GM13976 (cell line): ENCODE measurements around the gene TACR1.

Experiments
- DNase-seq: peaks from one replicate; pipeline ENCODE4 v3.0.0; 2012; ENCODE audit warnings: low spot score
- in situ Hi-C: fragments of 300-500 bp; cut with MboI; formaldehyde crosslinking; loops from one replicate; pipeline ENCODE4 v1.12.0; 2022; ENCODE audit warnings: low sequenced_read_pairs, mixed read lengths, inconsistent platforms; ENCODE audit not compliant: unreplicated experiment
- TF ChIP-seq, protein P1 (sequence below): IDR thresholded peaks from 2 replicates; pipeline ENCODE4 v1.5.1; 2012; ENCODE audit warnings: borderline replicate concordance, mild to moderate bottlenecking; ENCODE audit not compliant: insufficient read depth; ENCODE audit errors: extremely low read depth, missing control alignments, control extremely low read depth

Gene TACR1

DNA sequence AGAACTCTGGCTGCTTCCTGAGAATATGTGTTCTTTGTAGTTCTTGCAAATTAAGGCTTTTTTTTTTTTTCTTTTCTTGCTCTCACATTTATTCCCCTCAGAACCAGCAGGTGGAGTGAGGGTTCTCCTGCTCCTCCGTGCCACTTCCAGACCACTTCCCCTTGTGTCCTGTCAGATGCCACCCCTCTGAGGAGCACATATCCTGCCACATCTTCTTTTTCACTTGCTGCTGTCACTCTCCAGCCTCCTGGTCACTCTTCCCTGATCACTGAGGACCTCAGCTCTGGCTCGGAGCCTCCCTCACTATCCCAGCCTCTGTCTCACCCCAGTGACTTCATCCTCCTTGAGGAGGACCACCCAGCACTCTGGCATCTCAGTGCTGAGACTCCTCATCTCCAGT is 100.5 kb downstream of the TACR1 start:
- TF ChIP-seq, protein P1, sequence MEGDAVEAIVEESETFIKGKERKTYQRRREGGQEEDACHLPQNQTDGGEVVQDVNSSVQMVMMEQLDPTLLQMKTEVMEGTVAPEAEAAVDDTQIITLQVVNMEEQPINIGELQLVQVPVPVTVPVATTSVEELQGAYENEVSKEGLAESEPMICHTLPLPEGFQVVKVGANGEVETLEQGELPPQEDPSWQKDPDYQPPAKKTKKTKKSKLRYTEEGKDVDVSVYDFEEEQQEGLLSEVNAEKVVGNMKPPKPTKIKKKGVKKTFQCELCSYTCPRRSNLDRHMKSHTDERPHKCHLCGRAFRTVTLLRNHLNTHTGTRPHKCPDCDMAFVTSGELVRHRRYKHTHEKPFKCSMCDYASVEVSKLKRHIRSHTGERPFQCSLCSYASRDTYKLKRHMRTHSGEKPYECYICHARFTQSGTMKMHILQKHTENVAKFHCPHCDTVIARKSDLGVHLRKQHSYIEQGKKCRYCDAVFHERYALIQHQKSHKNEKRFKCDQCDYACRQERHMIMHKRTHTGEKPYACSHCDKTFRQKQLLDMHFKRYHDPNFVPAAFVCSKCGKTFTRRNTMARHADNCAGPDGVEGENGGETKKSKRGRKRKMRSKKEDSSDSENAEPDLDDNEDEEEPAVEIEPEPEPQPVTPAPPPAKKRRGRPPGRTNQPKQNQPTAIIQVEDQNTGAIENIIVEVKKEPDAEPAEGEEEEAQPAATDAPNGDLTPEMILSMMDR, result peak; percentile 14
- no peak for DNase-seq
- in situ Hi-C loops, result no loop called here

DNA sequence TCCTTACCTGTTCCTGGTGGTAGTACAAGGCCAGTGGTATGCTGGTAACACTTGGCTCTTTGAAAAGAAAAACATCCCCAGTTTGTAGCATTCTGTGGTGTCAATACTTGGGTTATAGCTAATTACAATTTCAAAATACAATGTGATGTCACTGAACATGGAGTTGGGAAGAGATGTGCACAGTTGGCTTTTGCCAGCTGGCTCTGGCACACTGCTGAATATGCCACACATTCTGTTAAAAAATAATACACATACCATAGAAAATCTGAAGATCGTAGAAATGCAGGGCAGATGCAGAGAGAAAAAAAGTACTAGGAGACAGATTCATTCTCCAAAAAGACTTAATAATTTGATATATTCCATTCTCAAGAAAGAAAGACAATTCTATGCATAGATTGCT is 101.5 kb downstream of the TACR1 start:
- no peak for DNase-seq
- in situ Hi-C loops, result no loop called here
- TF ChIP-seq, protein P1, result no peak

DNA sequence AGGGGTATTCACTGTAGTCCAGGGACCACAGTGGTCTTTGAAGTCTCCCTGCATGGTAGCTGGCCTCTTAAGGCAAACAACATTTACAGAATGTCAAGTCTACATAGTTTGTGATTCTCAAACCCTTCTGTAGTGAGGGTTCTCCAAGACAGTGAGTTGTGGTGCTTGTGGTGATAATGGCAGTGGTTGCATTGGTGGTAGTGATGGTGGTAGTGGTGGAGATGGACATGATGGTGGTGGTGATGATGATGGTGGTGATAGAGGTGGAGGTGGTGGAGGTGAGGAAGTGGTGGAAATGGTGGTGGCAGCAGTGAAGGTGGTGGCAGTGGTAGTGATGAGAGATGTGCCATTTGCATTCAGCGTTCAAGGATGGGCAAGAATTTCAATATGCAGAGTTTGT is 104.9 kb downstream of the TACR1 start:
- no peak for DNase-seq
- TF ChIP-seq, protein P1, result no peak
- in situ Hi-C loops, result no loop called here

DNA sequence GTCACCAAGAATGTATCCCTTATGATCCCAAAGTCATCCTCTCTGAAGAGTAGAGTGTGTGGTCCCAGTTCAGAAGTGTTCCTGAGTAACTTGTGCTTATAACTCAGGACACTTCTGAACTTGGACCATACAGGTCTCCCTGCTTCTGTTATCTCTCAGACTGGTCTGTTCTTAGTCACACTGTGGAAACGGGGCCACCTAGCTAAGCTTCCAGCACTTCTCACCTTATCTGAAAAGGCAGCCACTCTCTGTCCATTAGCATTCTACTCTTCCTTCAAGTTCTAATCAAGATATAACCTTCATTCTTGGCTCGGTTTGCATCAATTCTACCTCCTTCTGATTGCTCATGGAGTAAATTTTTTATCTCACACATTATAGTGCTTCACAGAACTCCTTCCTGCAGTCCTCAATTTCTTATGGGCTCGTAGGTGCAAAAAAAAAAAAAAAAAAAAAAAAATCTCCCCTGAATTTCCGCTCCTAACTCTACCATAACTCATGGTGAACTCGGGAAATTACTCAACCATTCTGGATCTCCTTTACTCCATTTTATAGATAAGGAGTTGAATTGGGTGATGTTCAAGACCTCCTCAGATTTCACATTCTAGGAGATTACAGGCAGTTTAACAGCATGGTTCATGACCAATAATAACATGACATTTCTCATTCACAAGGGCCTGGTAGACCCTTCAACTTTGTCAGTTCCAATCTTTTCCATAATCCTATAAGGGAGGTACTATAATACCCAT is 108.4 kb downstream of the TACR1 start:
- TF ChIP-seq, protein P1, result no peak
- in situ Hi-C loops, result no loop called here
- DNase-seq, result no peak

DNA sequence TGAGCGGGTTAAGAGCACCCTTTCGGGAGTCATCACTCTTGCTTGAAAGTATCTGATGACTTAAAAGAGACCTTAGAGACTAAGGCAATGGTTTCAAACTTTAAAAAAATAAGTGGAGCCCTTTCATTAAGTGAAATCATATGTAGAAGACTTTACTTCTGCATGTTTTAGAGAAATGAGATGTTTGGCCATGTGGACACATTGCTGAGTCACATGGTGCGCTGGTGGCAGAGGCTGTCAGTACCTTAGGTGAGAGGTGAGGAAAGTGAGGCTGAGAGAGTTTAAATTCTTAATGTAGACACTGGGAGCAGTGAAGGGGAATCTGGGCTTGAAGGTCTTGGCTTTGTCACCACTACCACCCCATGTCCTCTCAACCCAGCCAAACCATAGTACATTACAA is 109.8 kb downstream of the TACR1 start:
- in situ Hi-C loops, result no loop called here
- DNase-seq, result no peak
- TF ChIP-seq, protein P1, result no peak

DNA sequence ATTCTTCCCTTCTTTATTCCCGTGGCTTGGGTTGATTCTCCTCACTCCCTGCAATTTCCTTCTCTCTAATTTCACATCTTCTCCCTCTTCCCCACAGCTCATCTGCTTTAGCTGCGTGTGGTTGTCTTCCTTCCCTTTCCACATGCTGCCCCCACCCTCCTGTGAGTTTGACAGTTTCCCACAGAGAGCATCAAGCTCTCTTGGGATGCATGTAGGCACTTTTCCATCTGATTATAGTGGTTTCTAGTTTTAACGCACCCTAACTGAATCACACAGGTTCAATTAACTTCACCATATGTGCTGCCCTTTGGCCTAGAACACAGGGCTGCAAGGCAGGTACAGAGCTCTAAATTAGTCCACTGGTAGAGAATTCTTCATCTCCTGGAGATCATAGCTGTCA is 110.5 kb downstream of the TACR1 start:
- in situ Hi-C loops, result no loop called here
- no peak for DNase-seq
- TF ChIP-seq, protein P1, result no peak
